ENCODE measurements around the gene S100A1.
A peak's percentile ranks its signal among the peaks of the same experiment; 100 is the strongest.

Gene S100A1

GRCh38 chr1:153608089-153608682 lies 20.0 kb upstream of the S100A1 start:
- Mint-ChIP-seq H3K27me3 (ENCODE audit: low read depth, poor library complexity) (peaks cover 6% of the 10 kb centered on the region), H3K4me3 (no peak overlapping the region), H3K4me1 (peaks cover 57% of the 10 kb centered on the region), H3K36me3 (ENCODE audit: low read depth) (no peaks in the 10 kb centered on the region), H3K27ac (no peak overlapping the region), H3K9me3 (no peaks in the 10 kb centered on the region)
- no peak for TF ChIP-seq CTCF (IDR thresholded peaks at IDR 0.05)
- DNase-seq, result no peak

GRCh38 chr1:153608742-153609584 lies 19.3 kb upstream of the S100A1 start:
- peaks cover 61% of the 10 kb centered on the region for H3K4me1 Mint-ChIP-seq
- peak overlapping the region; percentile 70 for H3K4me3 Mint-ChIP-seq
- TF ChIP-seq CTCF (IDR thresholded peaks at IDR 0.05), result no peak
- peak; percentile 84 for DNase-seq
- no peaks in the 10 kb centered on the region for H3K36me3 Mint-ChIP-seq (ENCODE audit: low read depth)
- no peaks in the 10 kb centered on the region for H3K9me3 Mint-ChIP-seq
- peak overlapping the region; percentile 76 for H3K27ac Mint-ChIP-seq
- peaks cover 3% of the 10 kb centered on the region for H3K27me3 Mint-ChIP-seq (ENCODE audit: low read depth, poor library complexity)

- no peak for TF ChIP-seq CTCF (IDR thresholded peaks at IDR 0.05)
- Mint-ChIP-seq H3K36me3 (ENCODE audit: low read depth) (no peaks in the 10 kb centered on the region), H3K4me1 (peaks cover 65% of the 10 kb centered on the region), H3K27me3 (ENCODE audit: low read depth, poor library complexity) (peaks cover 3% of the 10 kb centered on the region), H3K9me3 (no peaks in the 10 kb centered on the region), H3K4me3 (peak overlapping the region; percentile 70), H3K27ac (peak overlapping the region; percentile 76)
- no peak for DNase-seq
Observed at GRCh38 chr1:153609585-153609907, 18.7 kb upstream of the S100A1 start.

DNA sequence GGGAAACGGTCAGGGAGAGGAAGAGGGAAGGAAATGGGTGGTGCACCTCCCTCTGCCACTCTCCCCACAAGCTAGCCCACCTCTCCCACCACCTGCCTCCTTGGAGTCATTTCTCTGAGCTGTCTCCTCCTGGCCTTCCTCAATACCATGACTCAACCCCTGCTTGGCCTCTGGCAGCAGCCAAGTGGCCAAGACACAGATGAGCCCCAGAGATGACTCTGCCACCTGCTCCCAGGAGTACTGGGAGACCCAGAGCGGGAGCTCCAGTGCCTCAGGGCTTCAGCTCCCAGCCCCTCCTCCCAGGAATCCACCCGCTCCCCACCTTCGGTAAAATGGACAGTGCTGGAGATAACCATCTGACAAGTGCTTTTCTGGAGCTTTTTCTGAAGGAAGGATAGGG lies 17.9 kb upstream of the S100A1 start:
- Mint-ChIP-seq H3K27ac (no peak overlapping the region), H3K27me3 (ENCODE audit: low read depth, poor library complexity) (peaks cover 3% of the 10 kb centered on the region), H3K9me3 (no peaks in the 10 kb centered on the region), H3K4me1 (peaks cover 69% of the 10 kb centered on the region), H3K36me3 (ENCODE audit: low read depth) (no peaks in the 10 kb centered on the region), H3K4me3 (no peak overlapping the region)
- no peak for DNase-seq
- TF ChIP-seq CTCF (IDR thresholded peaks at IDR 0.05), result no peak

DNA sequence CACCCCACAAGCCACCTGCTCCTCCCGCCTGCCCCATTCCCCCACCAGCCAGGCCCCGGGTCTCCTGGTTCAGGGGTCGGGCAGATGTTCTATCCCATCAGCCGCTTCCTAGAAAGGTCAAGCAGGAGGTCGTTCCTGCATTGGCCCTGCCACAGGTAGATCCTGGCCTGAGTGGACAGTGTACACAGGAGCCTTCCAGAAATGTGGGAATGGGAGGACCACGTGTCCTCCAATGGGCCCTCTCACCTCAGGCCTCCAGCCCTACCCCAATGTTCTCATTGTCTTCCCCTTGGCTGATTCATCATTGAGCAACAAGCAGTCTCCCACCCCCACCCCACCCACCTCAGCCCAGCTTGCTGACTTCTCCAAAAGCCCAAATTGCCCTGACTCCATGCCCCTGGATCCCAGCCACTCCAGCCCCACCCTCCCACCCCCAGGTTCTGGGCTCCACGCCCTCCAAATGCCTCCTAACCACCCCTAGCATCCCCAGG lies 17.4 kb upstream of the S100A1 start:
- no peak for TF ChIP-seq CTCF (IDR thresholded peaks at IDR 0.05)
- Mint-ChIP-seq H3K4me3 (no peak overlapping the region), H3K9me3 (no peaks in the 10 kb centered on the region), H3K36me3 (ENCODE audit: low read depth) (no peaks in the 10 kb centered on the region), H3K27ac (no peak overlapping the region), H3K27me3 (ENCODE audit: low read depth, poor library complexity) (peaks cover 5% of the 10 kb centered on the region), H3K4me1 (peaks cover 69% of the 10 kb centered on the region)
- no peak for DNase-seq

All from nephron progenitor cell (in vitro differentiated cells).